GM23338 (cell line): ENCODE data around the gene ARMC8. TPM values are rescaled to one million over a fixed set of nuclear protein-coding genes. Genes with fewer than 3 reads are reported as not detected.

ENCODE experiments used
- ATAC-seq: fragments of 200-7000 bp; cut with Tn5 transposase; 3 replicates; pipeline ENCODE4 v1.9.1; 2020
- DNase-seq: peaks from one replicate; pipeline ENCODE4 v3.0.0-alpha.2; 2015; ENCODE audit warnings: low spot score
- H2AFZ ChIP-seq: fragments of 200-600 bp; sonication (generic); 2 replicates; pipeline ENCODE4 v1.8.0; 2016; ENCODE audit warnings: antibody characterized with exemption, mild to moderate bottlenecking, moderate library complexity
- H3F3A ChIP-seq: fragments of 200-600 bp; sonication (generic); replicated peaks from 2 replicates; pipeline ENCODE4 v1.8.0; 2017; ENCODE audit warnings: antibody characterized with exemption, mixed run types, low read depth
- H3K27ac ChIP-seq: fragments of 200-600 bp; sonication (generic); 2 replicates; pipeline ENCODE4 v1.6.1; 2016; ENCODE audit warnings: low read depth
- H3K27me3 ChIP-seq: fragments of 200-600 bp; sonication (generic); 2 replicates; pipeline ENCODE4 v1.8.0; 2016; ENCODE audit warnings: mild to moderate bottlenecking, mixed run types, moderate library complexity; ENCODE audit not compliant: insufficient read depth
- H3K36me3 ChIP-seq: fragments of 200-600 bp; sonication (generic); 2 replicates; pipeline ENCODE4 v1.8.0; 2016; ENCODE audit warnings: mild to moderate bottlenecking; ENCODE audit not compliant: insufficient read depth
- H3K4me1 ChIP-seq: fragments of 200-600 bp; sonication (generic); 2 replicates; pipeline ENCODE4 v1.8.0; 2016; ENCODE audit warnings: mild to moderate bottlenecking, moderate library complexity; ENCODE audit not compliant: insufficient read depth
- H3K4me2 ChIP-seq: fragments of 200-600 bp; sonication (generic); 2 replicates; pipeline ENCODE4 v1.7.1; 2017; ENCODE audit warnings: mixed run types
- H3K4me3 ChIP-seq: fragments of 200-600 bp; sonication (generic); 2 replicates; pipeline ENCODE4 v1.6.1; 2016; ENCODE audit warnings: mixed run types
- H3K79me2 ChIP-seq: fragments of 200-600 bp; sonication (generic); replicated peaks from 2 replicates; pipeline ENCODE4 v1.8.0; 2017; ENCODE audit warnings: mild to moderate bottlenecking; ENCODE audit not compliant: insufficient read depth
- H3K9me2 ChIP-seq: fragments of 200-600 bp; sonication (generic); 2 replicates; pipeline ENCODE4 v1.8.0; 2017; ENCODE audit not compliant: insufficient read depth
- H4K20me1 ChIP-seq: fragments of 200-600 bp; sonication (generic); replicated peaks from 2 replicates; pipeline ENCODE4 v1.8.0; 2017; ENCODE audit warnings: mild to moderate bottlenecking; ENCODE audit not compliant: insufficient read depth
- H3K27ac Mint-ChIP-seq: 2 replicates; pipeline ENCODE4 v1.8.0; 2020; ENCODE audit warnings: inconsistent platforms, mild to moderate bottlenecking, moderate library complexity, mixed read lengths
- H3K27me3 Mint-ChIP-seq: 3 replicates; pipeline ENCODE4 v1.8.0; 2022; ENCODE audit warnings: low read depth, mild to moderate bottlenecking, moderate library complexity, mixed read lengths, inconsistent platforms; ENCODE audit not compliant: insufficient read depth, poor library complexity
- H3K36me3 Mint-ChIP-seq: 3 replicates; pipeline ENCODE4 v1.8.0; 2021; ENCODE audit warnings: low read depth, mild to moderate bottlenecking, inconsistent platforms, moderate library complexity, mixed read lengths
- H3K4me1 Mint-ChIP-seq: 3 replicates; pipeline ENCODE4 v1.8.0; 2020; ENCODE audit warnings: mild to moderate bottlenecking, inconsistent platforms, mixed read lengths
- H3K4me3 Mint-ChIP-seq: 3 replicates; pipeline ENCODE4 v1.8.0; 2021; ENCODE audit warnings: moderate library complexity, mild to moderate bottlenecking, inconsistent platforms, mixed read lengths
- H3K9me3 Mint-ChIP-seq: 3 replicates; pipeline ENCODE4 v1.8.0; 2020; ENCODE audit warnings: moderate library complexity, mild to moderate bottlenecking, inconsistent platforms, mixed read lengths
- CREB1 ChIP-seq: fragments of 250-450 bp; sonication (Bioruptor Pico); IDR thresholded peaks from 2 replicates; pipeline ENCODE4 v1.5.0; 2020; ENCODE audit warnings: low read depth, mild to moderate bottlenecking, moderate library complexity
- CTCF ChIP-seq, 2 experiments: fragments of 200-600 bp in 1 of 2; sonication (generic) in 1 of 2; conservative IDR thresholded peaks; 2 replicates each; pipeline versions ENCODE4 v1.5.1 to v1.6.1; 2016 to 2017; ENCODE audit warnings: antibody characterized with exemption in 2 of 2, low read depth in 2 of 2, mild to moderate bottlenecking in 2 of 2, moderate library complexity in 1 of 2
- ETS1 ChIP-seq: IDR thresholded peaks from 2 replicates; pipeline ENCODE4 v1.6.1; 2016; ENCODE audit warnings: antibody characterized with exemption
- EZH2 ChIP-seq: fragments of 200-600 bp; sonication (generic); IDR thresholded peaks from one replicate; pipeline ENCODE4 v1.8.0; 2017; ENCODE audit warnings: antibody characterized with exemption, mild to moderate bottlenecking, low read depth; ENCODE audit not compliant: unreplicated experiment
- EZH2phosphoT487 ChIP-seq: fragments of 200-600 bp; sonication (generic); IDR thresholded peaks from one replicate; pipeline ENCODE4 v1.8.1; 2018; ENCODE audit warnings: antibody characterized with exemption; ENCODE audit not compliant: unreplicated experiment
- JUNB ChIP-seq: IDR thresholded peaks from one replicate; pipeline ENCODE4 v1.6.1; 2016; ENCODE audit warnings: antibody characterized with exemption; ENCODE audit not compliant: unreplicated experiment
- NANOG ChIP-seq: IDR thresholded peaks from 2 replicates; pipeline ENCODE4 v1.6.1; 2016; ENCODE audit warnings: antibody characterized with exemption, borderline replicate concordance
- POLR2AphosphoS5 ChIP-seq: IDR thresholded peaks from 2 replicates; pipeline ENCODE4 v1.6.1; 2016; ENCODE audit warnings: antibody characterized with exemption, low read depth
- STAT1 ChIP-seq: IDR thresholded peaks from one replicate; pipeline ENCODE4 v1.6.1; 2016; ENCODE audit warnings: antibody characterized with exemption; ENCODE audit not compliant: unreplicated experiment
- ZNF114 ChIP-seq: fragments of 250-450 bp; sonication (Bioruptor Pico); IDR thresholded peaks from 2 replicates; pipeline ENCODE4 v1.5.0; 2020; ENCODE audit warnings: mild to moderate bottlenecking, moderate library complexity
- ZNF331 ChIP-seq: fragments of 250-450 bp; sonication (Bioruptor Pico); IDR thresholded peaks from 2 replicates; pipeline ENCODE4 v1.5.0; 2020; ENCODE audit warnings: low read depth, mild to moderate bottlenecking, moderate library complexity
- ZNF462 ChIP-seq: fragments of 250-450 bp; sonication (Bioruptor Pico); IDR thresholded peaks from 2 replicates; pipeline ENCODE4 v1.5.0; 2020; ENCODE audit warnings: mild to moderate bottlenecking, moderate library complexity
- polyA plus RNA-seq: library from polyadenylated mRNA; unstranded; fragments of >200 nt; fragmentation: Nextera tagmentation; extraction: Ambion mirVana; gene quantifications from 2 replicates; pipeline ENCODE4 v1.2.1, GENCODE V29; 2016
- total RNA-seq: library from RNA; depleted of rRNA; stranded (reverse); fragments of >200 nt; shearing (Covaris generic); gene quantifications from 2 replicates; pipeline ENCODE4 v1.2.3, GENCODE V29; 2014
- TF ChIP-seq, protein P1 (sequence below): IDR thresholded peaks from one replicate; pipeline ENCODE4 v1.6.1; 2018; ENCODE audit warnings: antibody characterized with exemption; ENCODE audit not compliant: unreplicated experiment

ARMC8 gene
- total and polyA plus RNA-seq, 2 experiments from 2014 or later, result 36.8 to 61.4 TPM

DNA sequence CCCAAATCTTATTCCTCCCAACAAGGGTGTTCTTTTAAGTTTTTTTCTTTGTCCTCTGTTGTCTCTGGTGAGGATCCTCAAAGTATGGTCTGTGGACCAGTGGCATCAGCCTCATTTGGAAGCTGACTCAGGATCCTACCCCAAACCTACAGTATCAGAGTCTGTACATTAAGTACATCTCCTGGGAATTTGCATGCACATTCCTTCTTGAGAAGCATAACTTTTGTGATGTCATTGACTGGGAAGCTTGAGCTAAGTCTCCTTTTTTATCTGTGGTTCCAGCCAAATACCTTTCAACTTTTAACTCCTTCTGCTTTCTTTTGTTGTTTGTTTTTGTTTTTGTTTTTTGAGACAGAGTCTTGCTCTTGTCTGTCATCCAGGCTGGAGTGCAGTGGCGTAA is 40.5 kb downstream of the ARMC8 start:
- H4K20me1 ChIP-seq, result 0 out of 2 replicates have a peak, but pooled peaks cover 10% of the 10 kb centered on the region
- no peak for ATAC-seq
- no peaks in the 10 kb centered on the region for H3K27me3 ChIP-seq
- H3K9me2 ChIP-seq, result no peaks in the 10 kb centered on the region
- peaks cover 40% of the 10 kb centered on the region for H3K36me3 ChIP-seq
- H3K27ac ChIP-seq, result peak overlapping the region; percentile 70; the same call in 1 of the 2 replicates
- TF ChIP-seq POLR2AphosphoS5 (no peak), EZH2phosphoT487 (no peak), JUNB (no peak), EZH2 (no peak), CREB1 (CRISPR knock-in tag) (no peak), NANOG (no peak), ETS1 (no peak), CTCF (conservative IDR thresholded peaks at IDR 0.05; ENCODE audit: low read depth in 2 of 2) (no peak), ZNF462 (no peak), ZNF331 (CRISPR knock-in tag) (no peak), ZNF114 (no peak), STAT1 (no peak)
- TF ChIP-seq, protein P1, sequence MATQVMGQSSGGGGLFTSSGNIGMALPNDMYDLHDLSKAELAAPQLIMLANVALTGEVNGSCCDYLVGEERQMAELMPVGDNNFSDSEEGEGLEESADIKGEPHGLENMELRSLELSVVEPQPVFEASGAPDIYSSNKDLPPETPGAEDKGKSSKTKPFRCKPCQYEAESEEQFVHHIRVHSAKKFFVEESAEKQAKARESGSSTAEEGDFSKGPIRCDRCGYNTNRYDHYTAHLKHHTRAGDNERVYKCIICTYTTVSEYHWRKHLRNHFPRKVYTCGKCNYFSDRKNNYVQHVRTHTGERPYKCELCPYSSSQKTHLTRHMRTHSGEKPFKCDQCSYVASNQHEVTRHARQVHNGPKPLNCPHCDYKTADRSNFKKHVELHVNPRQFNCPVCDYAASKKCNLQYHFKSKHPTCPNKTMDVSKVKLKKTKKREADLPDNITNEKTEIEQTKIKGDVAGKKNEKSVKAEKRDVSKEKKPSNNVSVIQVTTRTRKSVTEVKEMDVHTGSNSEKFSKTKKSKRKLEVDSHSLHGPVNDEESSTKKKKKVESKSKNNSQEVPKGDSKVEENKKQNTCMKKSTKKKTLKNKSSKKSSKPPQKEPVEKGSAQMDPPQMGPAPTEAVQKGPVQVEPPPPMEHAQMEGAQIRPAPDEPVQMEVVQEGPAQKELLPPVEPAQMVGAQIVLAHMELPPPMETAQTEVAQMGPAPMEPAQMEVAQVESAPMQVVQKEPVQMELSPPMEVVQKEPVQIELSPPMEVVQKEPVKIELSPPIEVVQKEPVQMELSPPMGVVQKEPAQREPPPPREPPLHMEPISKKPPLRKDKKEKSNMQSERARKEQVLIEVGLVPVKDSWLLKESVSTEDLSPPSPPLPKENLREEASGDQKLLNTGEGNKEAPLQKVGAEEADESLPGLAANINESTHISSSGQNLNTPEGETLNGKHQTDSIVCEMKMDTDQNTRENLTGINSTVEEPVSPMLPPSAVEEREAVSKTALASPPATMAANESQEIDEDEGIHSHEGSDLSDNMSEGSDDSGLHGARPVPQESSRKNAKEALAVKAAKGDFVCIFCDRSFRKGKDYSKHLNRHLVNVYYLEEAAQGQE, result no peak
- Mint-ChIP-seq H3K9me3 (no peaks in the 10 kb centered on the region), H3K4me3 (no peak overlapping the region), H3K36me3 (peaks cover 58% of the 10 kb centered on the region), H3K27me3 (peaks cover 1% of the 10 kb centered on the region), H3K4me1 (no peaks in the 10 kb centered on the region), H3K27ac (peak overlapping the region; percentile 78; the same call in 1 of the 2 replicates)
- H3K4me1 ChIP-seq, result no peaks in the 10 kb centered on the region
- no peak for DNase-seq
- H3K4me2 ChIP-seq, result no peak overlapping the region
- H3K4me3 ChIP-seq, result no peak overlapping the region
- H3F3A ChIP-seq, result no peaks in the 10 kb centered on the region
- no peaks in the 10 kb centered on the region; the same call in 1 of the 2 replicates for H3K79me2 ChIP-seq
- no peak overlapping the region for H2AFZ ChIP-seq
